Measurements from ENCODE around the gene XCL1. TPM values are rescaled to one million over a fixed set of nuclear protein-coding genes. Genes with fewer than 3 reads are reported as not detected.

Gene XCL1
- total RNA-seq, 2 experiments from 2014 or later: 83.3 to 86.0 TPM

DNA sequence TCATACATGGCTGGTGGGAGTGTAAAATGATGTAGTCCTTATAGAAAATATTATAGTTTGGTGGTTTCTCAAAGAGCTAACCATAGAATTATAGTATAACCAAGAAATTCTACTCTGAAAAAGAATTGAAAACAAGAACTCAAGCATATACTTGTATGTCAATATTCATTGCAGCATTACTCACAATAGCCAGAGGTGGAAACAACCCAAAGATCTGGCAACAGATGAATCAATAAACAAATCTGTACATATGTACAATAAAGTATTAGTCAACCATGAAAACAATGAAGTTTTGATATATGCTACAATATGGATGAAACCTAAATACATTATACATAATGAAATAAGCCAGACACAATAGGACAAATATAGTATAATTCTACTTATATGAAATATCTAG, 29.7 kb downstream of the XCL1 start:
- Mint-ChIP-seq H3K9me3 (no peaks in the 10 kb centered on the region), H3K27me3 (no peaks in the 10 kb centered on the region), H3K4me1 (no peaks in the 10 kb centered on the region), H3K36me3 (no peaks in the 10 kb centered on the region), H3K27ac (no peak overlapping the region), H3K4me3 (no peak overlapping the region)
- DNase-seq: no peak

DNA sequence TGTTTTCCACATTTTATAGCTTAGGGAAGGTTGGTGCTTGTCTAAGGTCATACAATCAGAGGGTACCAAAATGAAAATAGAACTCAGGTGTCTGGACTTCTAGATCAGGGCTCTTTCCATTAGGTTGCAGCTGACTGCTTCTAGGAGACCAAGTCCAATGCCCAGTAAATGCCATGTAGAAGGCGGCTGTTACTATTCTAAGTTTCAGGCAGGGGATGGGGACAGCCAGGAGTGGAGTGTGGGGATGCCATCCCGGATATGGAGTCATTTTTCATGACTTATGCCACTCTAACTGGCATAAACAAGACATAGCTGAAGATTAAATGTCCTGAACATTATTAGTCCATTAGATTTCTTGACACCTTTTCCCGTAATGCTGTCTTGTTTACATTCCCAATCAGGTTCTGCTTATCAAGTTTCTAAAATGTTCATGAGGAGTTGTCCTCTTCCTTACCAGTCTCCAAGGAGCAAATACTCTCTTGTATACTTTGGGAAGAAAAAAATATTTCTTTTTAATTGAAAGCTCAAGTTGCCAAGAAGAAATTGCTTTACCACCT, 31.5 kb downstream of the XCL1 start:
- Mint-ChIP-seq H3K27ac (no peak overlapping the region), H3K4me1 (no peaks in the 10 kb centered on the region), H3K4me3 (no peak overlapping the region), H3K36me3 (no peaks in the 10 kb centered on the region), H3K9me3 (no peaks in the 10 kb centered on the region), H3K27me3 (peaks cover under 1% of the 10 kb centered on the region)
- DNase-seq: no peak

DNA sequence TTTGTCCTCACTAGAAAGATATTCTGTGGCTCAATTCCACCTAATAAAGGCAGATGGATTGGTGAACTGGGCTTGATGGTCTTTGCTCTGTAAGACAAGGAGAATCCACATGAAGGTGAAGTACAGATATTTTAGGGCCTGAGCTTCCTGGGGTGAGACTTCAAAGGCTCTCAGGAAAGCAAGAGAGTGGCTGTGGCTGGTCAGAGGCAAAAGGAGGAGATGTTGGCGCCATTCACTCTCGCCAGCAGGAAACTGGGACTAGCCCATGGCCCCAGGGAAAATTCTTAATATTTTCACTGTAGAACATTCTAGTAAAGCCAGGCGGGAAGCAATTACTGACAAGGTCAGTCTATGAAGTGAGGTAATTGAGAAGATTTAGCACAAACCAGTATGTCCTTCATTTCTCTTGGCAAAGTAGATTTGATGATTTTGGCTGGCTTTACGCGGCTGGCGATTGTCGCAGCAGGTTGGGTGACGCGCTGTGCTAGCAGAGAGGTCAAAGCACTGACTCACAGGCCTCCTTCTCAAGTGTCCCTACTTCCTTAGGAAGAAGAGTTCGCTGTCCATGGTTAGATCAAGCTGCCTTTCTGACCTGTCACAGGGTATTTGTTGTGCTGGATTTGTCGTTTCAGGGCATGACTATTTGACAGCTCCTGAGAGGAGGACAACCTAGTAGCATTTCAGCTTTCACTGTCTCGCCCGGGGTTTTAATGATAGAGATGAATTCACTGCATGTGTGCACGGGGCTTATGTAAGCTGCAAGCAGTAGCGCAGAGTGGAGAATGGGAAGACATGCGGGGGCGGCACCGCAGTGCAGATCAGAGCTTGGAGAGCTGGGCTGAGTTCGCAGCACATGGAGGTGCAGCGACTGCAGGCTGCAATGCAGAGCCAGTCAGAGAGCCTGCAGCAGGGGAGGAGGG, 32.7 kb downstream of the XCL1 start:
- DNase-seq: no peak
- H3K27me3 Mint-ChIP-seq: peaks cover 7% of the 10 kb centered on the region

DNA sequence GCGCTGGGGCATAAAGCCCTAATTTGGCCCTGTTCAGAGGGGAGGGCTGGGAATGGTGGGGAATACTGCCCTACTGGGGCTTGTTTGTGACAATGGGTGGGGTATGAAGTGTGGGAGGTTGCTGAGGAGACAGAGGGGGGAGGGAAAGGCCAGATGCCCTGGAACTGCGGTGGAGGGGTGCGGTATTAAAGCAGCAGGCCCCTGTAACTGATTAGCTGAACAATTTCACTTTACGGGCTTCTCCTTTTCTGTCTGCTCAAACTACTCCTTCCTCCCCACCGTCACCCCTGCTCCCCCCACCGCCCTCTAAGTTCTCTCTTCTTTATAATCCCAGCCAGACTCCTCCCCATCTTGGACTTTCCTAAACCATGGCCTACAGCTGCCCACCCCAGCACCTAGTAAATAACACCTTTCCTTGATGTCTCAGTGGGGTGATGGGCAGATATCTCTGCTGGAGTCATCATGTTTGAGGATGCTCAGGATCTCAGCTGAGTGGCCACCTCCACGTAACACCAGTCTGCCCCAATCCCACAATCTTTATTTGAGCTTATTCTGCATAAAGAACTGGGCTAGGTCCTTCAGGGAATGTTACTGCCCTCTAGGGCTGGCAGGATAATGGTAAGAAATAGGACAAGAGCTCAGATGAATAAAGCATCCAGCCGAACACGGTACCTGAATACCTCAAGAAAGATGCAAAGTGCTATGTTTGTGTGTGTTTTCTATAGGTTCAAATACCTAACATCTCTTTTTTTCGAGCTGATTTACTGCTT, 33.5 kb downstream of the XCL1 start:
- no peaks in the 10 kb centered on the region for H3K36me3 Mint-ChIP-seq
- H3K27ac Mint-ChIP-seq: no peak overlapping the region
- DNase-seq: no peak
- no peak overlapping the region for H3K4me3 Mint-ChIP-seq
- no peaks in the 10 kb centered on the region for H3K4me1 Mint-ChIP-seq
- H3K27me3 Mint-ChIP-seq: peaks cover 7% of the 10 kb centered on the region
- H3K9me3 Mint-ChIP-seq: no peaks in the 10 kb centered on the region

More for the DNA sequence above, 32.7 kb downstream of the XCL1 start:
- Mint-ChIP-seq H3K9me3 (no peaks in the 10 kb centered on the region), H3K27ac (no peak overlapping the region), H3K36me3 (no peaks in the 10 kb centered on the region), H3K4me1 (no peaks in the 10 kb centered on the region), H3K4me3 (no peak overlapping the region)

DNA sequence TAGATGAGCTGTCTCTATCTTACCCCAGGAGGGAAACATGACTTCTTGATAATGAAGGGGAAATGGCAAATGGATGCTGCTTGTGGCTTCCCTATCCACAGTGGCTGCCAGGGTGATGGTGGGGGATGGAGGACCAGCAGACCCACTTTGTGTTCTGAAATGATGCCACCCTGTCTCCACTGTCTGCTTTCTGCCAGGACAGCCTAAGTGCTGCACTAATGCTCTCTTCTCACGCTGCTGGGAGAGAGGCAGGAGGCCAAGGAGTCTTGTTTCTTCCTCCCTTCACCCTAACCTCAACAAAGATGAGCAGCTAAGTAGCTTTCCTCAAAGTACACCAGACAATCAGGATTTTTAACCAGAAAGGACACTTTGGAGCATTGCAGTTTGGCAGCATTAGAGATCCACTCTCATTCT, 36.6 kb downstream of the XCL1 start:
- Mint-ChIP-seq H3K27me3 (peaks cover 7% of the 10 kb centered on the region), H3K4me3 (no peak overlapping the region), H3K9me3 (no peaks in the 10 kb centered on the region), H3K27ac (no peak overlapping the region), H3K36me3 (no peaks in the 10 kb centered on the region), H3K4me1 (no peaks in the 10 kb centered on the region)
- DNase-seq: no peak

DNA sequence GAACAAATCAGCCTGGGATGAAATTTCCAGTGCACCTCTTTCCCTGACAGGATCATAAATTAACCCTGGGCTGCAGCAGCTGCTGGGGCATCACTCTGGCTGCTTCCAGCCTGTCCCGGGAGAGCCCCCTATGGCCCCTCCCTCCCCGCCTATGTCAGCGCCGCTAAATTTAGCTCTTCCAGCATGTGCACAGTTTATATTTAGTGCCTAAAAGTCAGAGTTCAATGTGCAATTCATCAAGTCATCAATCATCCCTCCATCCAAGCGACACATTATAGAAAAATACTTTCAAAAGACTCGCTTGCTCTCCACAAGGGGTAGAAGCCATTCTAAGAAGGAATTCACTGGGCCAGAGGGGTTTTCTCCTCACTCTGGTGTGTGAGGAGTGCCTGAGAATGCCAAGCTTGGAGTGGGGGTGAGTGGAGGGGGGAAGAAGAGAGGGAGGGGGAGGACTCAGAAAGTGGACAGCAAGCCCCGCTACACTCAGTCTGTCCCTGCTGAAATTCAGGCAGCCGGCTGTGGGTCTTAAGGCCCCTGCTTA, 37.4 kb downstream of the XCL1 start:
- no peaks in the 10 kb centered on the region for H3K4me1 Mint-ChIP-seq
- no peaks in the 10 kb centered on the region for H3K36me3 Mint-ChIP-seq
- no peak for DNase-seq
- H3K9me3 Mint-ChIP-seq: no peaks in the 10 kb centered on the region
- H3K27ac Mint-ChIP-seq: no peak overlapping the region
- H3K27me3 Mint-ChIP-seq: peaks cover 7% of the 10 kb centered on the region
- H3K4me3 Mint-ChIP-seq: no peak overlapping the region

DNA sequence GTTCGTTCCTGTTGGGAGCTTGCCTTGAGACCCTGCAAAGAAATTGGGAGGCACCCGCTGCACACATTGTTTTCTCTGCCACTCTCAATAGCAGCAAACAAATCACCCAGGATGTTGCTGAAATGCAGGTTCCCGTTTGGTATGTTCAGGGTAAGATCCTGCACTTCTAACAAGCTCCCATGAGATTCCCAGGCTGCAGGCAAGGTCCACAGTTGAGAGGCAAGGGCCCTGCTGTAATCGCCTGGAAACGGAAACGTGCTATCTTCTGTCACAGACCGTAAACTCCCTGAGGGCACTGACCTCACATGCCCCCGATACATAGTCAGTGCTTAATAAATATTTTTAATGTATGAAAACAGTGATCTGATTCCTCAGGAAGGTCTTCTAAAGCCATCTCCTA, 37.8 kb downstream of the XCL1 start:
- no peaks in the 10 kb centered on the region for H3K4me1 Mint-ChIP-seq
- H3K9me3 Mint-ChIP-seq: no peaks in the 10 kb centered on the region
- DNase-seq: no peak
- peaks cover 7% of the 10 kb centered on the region for H3K27me3 Mint-ChIP-seq
- H3K36me3 Mint-ChIP-seq: no peaks in the 10 kb centered on the region
- H3K4me3 Mint-ChIP-seq: no peak overlapping the region
- H3K27ac Mint-ChIP-seq: no peak overlapping the region

DNA sequence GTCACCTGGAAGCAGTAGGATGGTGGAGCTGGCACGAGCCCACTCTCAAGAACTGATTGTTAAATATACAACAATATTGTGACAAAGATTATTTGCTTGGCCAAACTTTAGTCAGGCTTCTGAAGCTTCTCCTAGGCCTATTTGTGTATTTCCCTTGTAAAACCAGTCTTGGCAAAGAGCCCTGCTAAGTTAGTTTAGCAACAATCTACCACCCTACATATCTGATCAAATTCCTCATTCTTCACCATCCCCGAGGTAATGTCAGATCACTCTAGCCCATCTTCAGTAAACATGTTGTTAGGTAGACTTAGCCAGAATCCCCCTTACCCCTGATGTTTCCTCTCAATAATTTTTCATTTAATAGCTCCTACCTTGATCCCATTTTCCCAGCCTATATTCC, 39.6 kb downstream of the XCL1 start:
- H3K27ac Mint-ChIP-seq: no peak overlapping the region
- no peaks in the 10 kb centered on the region for H3K9me3 Mint-ChIP-seq
- H3K27me3 Mint-ChIP-seq: peaks cover 7% of the 10 kb centered on the region
- no peaks in the 10 kb centered on the region for H3K36me3 Mint-ChIP-seq
- no peak overlapping the region for H3K4me3 Mint-ChIP-seq
- no peak for DNase-seq
- H3K4me1 Mint-ChIP-seq: no peaks in the 10 kb centered on the region

DNA sequence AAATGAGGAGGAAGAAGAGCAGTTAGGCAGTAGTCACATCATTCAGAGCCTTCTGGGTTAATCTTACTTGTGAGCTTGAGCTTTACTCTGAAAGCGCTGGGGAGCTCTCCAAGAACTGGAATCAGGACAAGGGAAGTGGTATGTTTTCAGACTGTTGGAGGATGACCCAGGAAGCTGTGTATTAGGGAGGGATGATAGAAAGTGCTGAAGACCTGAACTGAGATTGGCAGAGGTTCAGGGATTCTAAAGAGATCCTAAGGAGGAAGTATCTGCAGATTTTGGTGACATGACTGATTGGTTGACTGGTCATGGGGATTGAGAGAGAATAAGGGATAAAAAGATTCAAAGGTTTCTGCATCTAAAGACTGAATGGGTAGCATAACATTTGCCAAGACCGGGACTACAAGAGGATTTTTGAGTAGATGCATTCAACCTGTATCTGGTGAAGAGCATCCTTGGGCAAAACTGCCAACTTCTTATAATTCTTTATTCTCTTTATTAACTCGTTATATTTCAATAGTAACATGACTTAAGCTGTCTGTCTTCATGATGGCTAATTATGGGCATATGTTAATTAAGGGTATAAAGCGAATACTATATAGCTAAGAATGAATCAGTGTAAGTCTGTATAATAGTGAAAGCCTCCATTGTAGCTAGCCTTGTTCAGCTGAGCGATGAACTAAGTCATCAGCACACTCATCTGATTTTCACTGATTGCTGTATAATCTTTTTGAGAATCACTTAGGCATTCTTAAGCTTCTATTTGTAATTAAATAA, 41.8 kb downstream of the XCL1 start:
- Mint-ChIP-seq H3K36me3 (no peaks in the 10 kb centered on the region), H3K4me3 (no peak overlapping the region), H3K4me1 (no peaks in the 10 kb centered on the region)

DNA sequence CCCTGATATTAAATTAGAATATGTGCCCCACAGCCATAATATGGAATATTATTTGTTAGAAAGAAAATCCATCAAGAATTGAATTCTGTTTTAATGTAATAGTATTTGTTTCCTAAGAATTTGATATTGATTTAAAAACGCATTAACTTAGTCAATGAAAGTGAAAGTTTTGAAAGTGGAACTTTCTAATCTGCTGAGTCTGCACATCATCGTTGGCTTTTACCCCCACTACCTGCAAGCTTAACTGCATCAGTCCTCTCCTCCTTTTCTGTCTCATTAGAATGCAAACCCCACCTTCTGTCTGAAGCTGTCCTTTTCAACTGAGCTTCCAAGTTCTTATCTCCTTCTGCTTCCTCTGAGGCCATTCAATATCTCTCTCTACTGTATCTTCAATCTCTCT, 42.5 kb downstream of the XCL1 start:
- Mint-ChIP-seq H3K27me3 (no peaks in the 10 kb centered on the region), H3K9me3 (no peaks in the 10 kb centered on the region), H3K4me3 (no peak overlapping the region), H3K36me3 (no peaks in the 10 kb centered on the region), H3K4me1 (no peaks in the 10 kb centered on the region), H3K27ac (no peak overlapping the region)
- no peak for DNase-seq

More for the DNA sequence above, 41.8 kb downstream of the XCL1 start:
- peaks cover 4% of the 10 kb centered on the region for H3K27me3 Mint-ChIP-seq
- no peak overlapping the region for H3K27ac Mint-ChIP-seq
- no peak for DNase-seq
- no peaks in the 10 kb centered on the region for H3K9me3 Mint-ChIP-seq

DNA sequence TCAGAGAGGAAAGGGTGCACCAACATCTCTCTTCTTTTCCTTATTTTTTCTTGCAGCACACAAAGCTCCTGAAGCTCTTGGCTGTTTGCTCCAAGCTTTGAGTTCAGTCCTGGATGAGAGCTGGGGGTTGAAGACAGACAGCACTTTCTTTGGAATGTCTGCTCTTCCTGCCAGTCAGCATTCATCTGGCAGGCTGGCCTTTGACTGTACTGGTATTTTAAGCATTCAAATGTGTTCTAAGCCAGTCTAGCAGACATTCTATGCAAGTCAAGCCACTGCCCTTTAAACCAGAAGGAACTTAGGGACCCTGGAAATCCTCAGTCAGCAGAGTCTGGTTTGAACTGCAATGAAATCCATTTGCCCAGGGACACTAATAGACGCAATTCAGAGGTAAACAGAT, 45.0 kb downstream of the XCL1 start:
- Mint-ChIP-seq H3K4me1 (no peaks in the 10 kb centered on the region), H3K4me3 (no peak overlapping the region), H3K27ac (no peak overlapping the region)

DNA sequence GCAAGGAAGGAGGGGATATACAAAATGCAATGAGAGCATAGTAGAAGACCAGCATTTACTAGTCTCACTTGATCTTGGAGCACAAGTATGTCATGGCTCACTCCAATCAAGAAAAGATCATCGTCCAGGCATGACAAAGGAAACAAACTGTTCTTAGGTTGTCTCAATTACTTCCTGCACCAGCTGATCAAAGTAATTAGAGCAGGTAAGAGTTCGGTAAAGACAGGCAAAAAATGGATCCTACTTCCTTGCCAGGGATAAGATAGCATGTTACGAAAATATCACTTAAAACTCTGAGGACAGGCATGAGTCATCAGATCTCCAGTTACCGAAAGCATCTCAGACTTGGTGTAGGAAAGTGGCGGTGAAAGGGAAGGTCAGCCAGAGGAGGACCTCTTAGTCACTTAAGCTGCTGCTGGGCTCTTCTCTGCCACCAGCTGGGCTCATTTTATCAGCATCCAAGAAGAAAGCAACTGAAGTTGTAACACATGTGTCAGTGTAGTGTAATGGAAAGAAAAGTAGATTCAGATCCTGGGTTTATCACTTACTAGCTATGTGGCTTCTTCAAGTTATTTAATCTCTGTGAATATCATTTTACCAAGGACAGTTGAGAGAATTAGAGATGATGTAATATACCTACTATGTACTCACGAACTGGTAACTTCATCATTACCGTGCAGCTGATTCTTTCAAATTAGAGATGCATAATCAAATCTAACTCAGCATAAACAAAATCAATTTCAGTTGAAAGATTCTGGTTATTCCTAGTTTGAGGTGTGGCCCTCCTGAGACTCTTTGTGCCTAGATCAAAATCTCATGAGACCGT, 46.8 kb downstream of the XCL1 start:
- no peaks in the 10 kb centered on the region for H3K36me3 Mint-ChIP-seq
- no peak overlapping the region for H3K4me3 Mint-ChIP-seq
- H3K9me3 Mint-ChIP-seq: no peaks in the 10 kb centered on the region
- no peak overlapping the region for H3K27ac Mint-ChIP-seq
- DNase-seq: no peak
- H3K4me1 Mint-ChIP-seq: no peaks in the 10 kb centered on the region
- no peaks in the 10 kb centered on the region for H3K27me3 Mint-ChIP-seq

More for the DNA sequence above, 45.0 kb downstream of the XCL1 start:
- Mint-ChIP-seq H3K9me3 (no peaks in the 10 kb centered on the region), H3K36me3 (no peaks in the 10 kb centered on the region), H3K27me3 (no peaks in the 10 kb centered on the region)
- no peak for DNase-seq

DNA sequence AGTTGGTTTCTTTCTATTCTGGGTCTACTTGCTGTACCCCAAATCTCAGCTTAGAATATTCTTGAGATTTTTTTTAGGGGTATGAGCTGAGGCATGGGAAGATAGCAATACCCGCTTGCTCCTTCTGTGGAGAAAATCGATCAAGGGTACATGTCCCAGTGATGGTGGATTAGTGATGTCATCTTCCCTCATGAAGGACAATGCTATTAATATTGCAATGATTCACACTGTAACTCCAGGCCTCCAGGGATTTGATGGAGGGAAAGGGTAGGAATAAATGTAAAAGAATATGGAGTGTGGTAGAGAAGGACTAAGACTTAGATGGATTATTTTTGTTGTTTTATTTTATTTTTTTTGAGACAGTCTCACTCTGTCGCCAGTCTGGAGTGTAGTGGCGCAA, 47.4 kb downstream of the XCL1 start:
- Mint-ChIP-seq H3K4me3 (no peak overlapping the region), H3K9me3 (no peaks in the 10 kb centered on the region), H3K36me3 (no peaks in the 10 kb centered on the region), H3K27me3 (peaks cover 3% of the 10 kb centered on the region), H3K4me1 (peaks cover 2% of the 10 kb centered on the region), H3K27ac (no peak overlapping the region)
- no peak for DNase-seq

DNA sequence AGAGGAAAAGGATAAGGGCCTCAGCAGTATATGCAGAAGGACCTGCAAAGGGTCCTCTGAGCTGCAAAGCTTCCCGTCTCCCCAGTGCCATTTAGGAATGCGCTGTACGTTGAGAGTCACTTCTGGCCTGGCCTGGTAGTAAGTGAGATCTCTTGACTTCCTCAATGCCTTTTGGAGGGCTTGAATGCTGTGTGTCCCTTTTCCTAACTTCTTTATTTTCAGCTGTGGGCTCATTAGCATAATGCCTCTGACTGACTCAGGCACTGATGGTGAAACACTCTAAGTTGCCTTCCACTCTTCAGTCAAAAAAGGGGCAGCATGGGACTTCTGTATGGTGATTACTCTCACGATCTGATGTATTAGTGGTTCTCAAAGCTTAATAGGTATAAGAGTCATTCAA, 49.9 kb downstream of the XCL1 start:
- peaks cover 2% of the 10 kb centered on the region for H3K4me1 Mint-ChIP-seq
- H3K27me3 Mint-ChIP-seq: peaks cover 3% of the 10 kb centered on the region
- H3K27ac Mint-ChIP-seq: no peak overlapping the region

More for the DNA sequence above, 49.9 kb downstream of the XCL1 start:
- H3K36me3 Mint-ChIP-seq: no peaks in the 10 kb centered on the region
- no peak overlapping the region for H3K4me3 Mint-ChIP-seq
- H3K9me3 Mint-ChIP-seq: no peaks in the 10 kb centered on the region
- DNase-seq: no peak
